HepG2 (cell line): Measurements from ENCODE around the gene PURB. TPM values are rescaled to one million over a fixed set of nuclear protein-coding genes. Genes with fewer than 3 reads are reported as not detected.
"Not testable (repeated sequence)": the region's sequence is repeated elsewhere in the genome, so short reads cannot be mapped to it uniquely, and the experiment has no call there.

Experiments used
- ATAC-seq: fragments of 200-7000 bp; cut with Tn5 transposase; 3 replicates; pipeline ENCODE4 v1.9.1; 2020; ENCODE audit warnings: mild to moderate bottlenecking, moderate library complexity
- BruUV-seq: library from RNA; stranded (reverse); fragments of 400-500 nt; replicated peaks from 2 replicates; lab custom pipeline; 2021; lab: Mats Ljungman, UMichigan
- CTCF ChIA-PET: fragments of 300-600 bp; formaldehyde crosslinking; extraction: SDS; loops from one replicate; lab custom pipeline; 2021; ENCODE audit warnings: low total read pairs, inconsistent platforms, low intra/inter-chr PET ratio; lab: Yijun Ruan, JAX
- POLR2A ChIA-PET: fragments of 350-600 bp; sonication (Branson Sonifier 250); formaldehyde crosslinking; loops from one replicate; lab custom pipeline; 2020; ENCODE audit warnings: antibody characterized with exemption, inconsistent platforms; lab: Yijun Ruan, JAX
- DNase-seq: peaks from one replicate; pipeline ENCODE4 v3.0.0-alpha.2; 2015; ENCODE audit warnings: low spot score
- FAIRE-seq: peaks from 3 replicates; lab custom pipeline; 2011; peaks lifted over from hg19 to GRCh38; lab: Jason Lieb, UNC
- H2AFZ ChIP-seq: one replicate; pipeline ENCODE4 v1.6.1; 2011; ENCODE audit warnings: low read length, inconsistent platforms
- H3K27ac ChIP-seq: fragments of 300-600 bp; 3 replicates; pipeline ENCODE4 v1.8.0; 2011; ENCODE audit warnings: mixed run types, mild to moderate bottlenecking, mixed read lengths, low read length, inconsistent platforms; ENCODE audit not compliant: insufficient read depth; ENCODE audit errors: extremely low read length
- H3K27me3 ChIP-seq, 2 experiments: fragments of 200-600 bp in 1 of 2; 2 replicates in 1 of 2; 3 replicates in 1 of 2; pipeline versions ENCODE4 v1.6.0 to v1.8.0; 2011; ENCODE audit warnings: low read length in 2 of 2, mild to moderate bottlenecking in 2 of 2, moderate library complexity in 2 of 2, inconsistent platforms in 1 of 2; ENCODE audit not compliant: insufficient read depth in 2 of 2, control insufficient read depth in 1 of 2
- H3K36me3 ChIP-seq, 2 experiments: fragments of 200-600 bp in 1 of 2; replicated peaks in 1 of 2; 2 replicates in 1 of 2; 3 replicates in 1 of 2; pipeline versions ENCODE4 v1.5.1 to v1.8.0; 2011; ENCODE audit warnings: low read length in 2 of 2, inconsistent platforms in 1 of 2; ENCODE audit not compliant: insufficient read depth in 2 of 2, control insufficient read depth in 1 of 2
- H3K4me1 ChIP-seq: 2 replicates; pipeline ENCODE4 v1.5.1; 2012; ENCODE audit warnings: low read length, inconsistent platforms; ENCODE audit not compliant: insufficient read depth
- H3K4me2 ChIP-seq: 2 replicates; pipeline ENCODE4 v1.6.0; 2011; ENCODE audit warnings: low read depth, low read length, inconsistent platforms
- H3K4me3 ChIP-seq, 3 experiments: fragments of 200-600 bp in 1 of 3; sonication (generic), shearing (Covaris generic) in 1 of 3; replicated peaks in 1 of 3; 2 replicates each; pipeline ENCODE4 v1.5.1; 2011 to 2016; ENCODE audit warnings: low read length in 3 of 3, inconsistent platforms in 2 of 3, low read depth in 2 of 3, mild to moderate bottlenecking in 2 of 3, control low read depth in 1 of 3, mixed read lengths in 1 of 3; ENCODE audit not compliant: insufficient read depth in 1 of 3
- H3K79me2 ChIP-seq: one replicate; pipeline ENCODE4 v1.6.1; 2011; ENCODE audit warnings: low read length, inconsistent platforms; ENCODE audit not compliant: insufficient read depth
- H3K9ac ChIP-seq: 2 replicates; pipeline ENCODE4 v1.6.0; 2011; ENCODE audit warnings: mild to moderate bottlenecking, low read depth, low read length, inconsistent platforms; ENCODE audit not compliant: insufficient read depth
- H3K9me3 ChIP-seq: 2 replicates; pipeline ENCODE4 v1.5.1; 2012; ENCODE audit warnings: mild to moderate bottlenecking, low read length
- H4K20me1 ChIP-seq: 2 replicates; pipeline ENCODE4 v1.6.0; 2011; ENCODE audit warnings: inconsistent platforms, mild to moderate bottlenecking, low read length, moderate library complexity; ENCODE audit not compliant: insufficient read depth
- ZMYM3 ChIP-seq: sonication (generic); formaldehyde crosslinking; IDR thresholded peaks from 2 replicates; pipeline ENCODE4 v1.5.1; 2020; ENCODE audit warnings: mild to moderate bottlenecking, missing genetic modification reagents
- ZNF337 ChIP-seq: sonication (generic); formaldehyde crosslinking; IDR thresholded peaks from 2 replicates; pipeline ENCODE4 v1.5.1; 2020; ENCODE audit warnings: missing genetic modification reagents, low read depth, mild to moderate bottlenecking, borderline replicate concordance
- ZNF770 ChIP-seq: sonication (generic); formaldehyde crosslinking; IDR thresholded peaks from 2 replicates; pipeline ENCODE4 v1.5.0; 2020; ENCODE audit warnings: mild to moderate bottlenecking, missing genetic modification reagents
- WGBS: methylation state at CpG from one replicate; pipeline ENCODE4 v1.1.6; 2017; ENCODE audit warnings: low lambda C conversion rate; 5-methylcytosine and 5-hydroxymethylcytosine counted together
- in situ Hi-C: cut with HindIII; loops from 2 replicates; pipeline ENCODE4 v1.10.0; 2017; ENCODE audit warnings: low pct_unique_long_range_greater_than_20kb; ENCODE audit not compliant: extremely low pct_ligation_motif_present
- intact Hi-C: fragments of 100-400 bp; cut with micrococcal nuclease; formaldehyde crosslinking; loops from one replicate; pipeline ENCODE4 v1.10.0; 2022; ENCODE audit not compliant: unreplicated experiment
- polyA plus RNA-seq, 8 experiments: library from polyadenylated mRNA; depleted of rRNA in 3 of 8; stranded (reverse) in 7 of 8; unstranded in 1 of 8; fragments of >200 nt; fragmentation: Illumina TruSeq in 4 of 8; extraction: Trizol in 4 of 8; gene quantifications; 2 replicates each; pipeline versions ENCODE4 v1.2.1 to v1.2.3, GENCODE V29; 2011 to 2016; ENCODE audit warnings: low read depth in 4 of 8, missing spikeins in 1 of 8, mixed read lengths in 1 of 8; ENCODE audit not compliant: insufficient read depth in 1 of 8
- total RNA-seq, 5 experiments: library from RNA; depleted of rRNA; stranded (reverse); fragments of >200 nt; fragmentation: Illumina TruSeq; extraction: Trizol; gene quantifications; 2 replicates each; pipeline ENCODE4 v1.2.3, GENCODE V29; 2016; ENCODE audit warnings: low read depth in 1 of 5

The PURB gene
- total and polyA plus RNA-seq, 2 of the 13 experiments (the other 11 are each of a cell fraction or from before 2014, with no cell fraction given): 2.3 to 4.3 TPM

GRCh38 chr7:44846390-44846789 is 38.9 kb downstream of the PURB start:
- peaks cover 60% of the 10 kb centered on the region for H3K79me2 ChIP-seq
- in situ Hi-C loops: not testable (repeated sequence)
- peaks cover 40% of the 10 kb centered on the region for H3K4me1 ChIP-seq

GRCh38 chr7:44845451-44845850 is 39.9 kb downstream of the PURB start:
- no peak overlapping the region for H3K27ac ChIP-seq
- H3K27me3 ChIP-seq: no peaks in the 10 kb centered on the region; a peak in 1 of 5 replicates
- TF ChIP-seq ZNF337 (CRISPR knock-in tag): no peak
- H3K79me2 ChIP-seq: peaks cover 68% of the 10 kb centered on the region
- no peak overlapping the region for H3K9ac ChIP-seq
- ChIA-PET CTCF (no interaction called here), POLR2A (no interaction called here)
- H3K9me3 ChIP-seq: no peaks in the 10 kb centered on the region
- H3K4me3 ChIP-seq: peak overlapping the region in 2 of 3 experiments; percentile 85 to 92; a peak in 3 of 6 replicates
- no peak overlapping the region for H2AFZ ChIP-seq
- no TSS peak for BruUV-seq
- FAIRE-seq (no peak), DNase-seq (no peak), ATAC-seq (no peak)
- in situ Hi-C loops: no loop called here
- H3K36me3 ChIP-seq: peaks cover 5 to 28% of the 10 kb centered on the region in 2 experiments
- H3K4me1 ChIP-seq: peaks cover 40% of the 10 kb centered on the region
- H4K20me1 ChIP-seq: peaks cover 20% of the 10 kb centered on the region
- peak overlapping the region; percentile 69 for H3K4me2 ChIP-seq
- intact Hi-C loops: no loop called here

More at GRCh38 chr7:44846390-44846789, 38.9 kb downstream of the PURB start:
- Histone ChIP-seq H3K27ac (peak overlapping the region; percentile 83), H3K4me2 (peak overlapping the region; percentile 69), H3K9ac (peak overlapping the region; percentile 91), H3K4me3 (peak overlapping the region; percentile 64 to 92 (median 85)), H4K20me1 (peaks cover 20% of the 10 kb centered on the region), H3K36me3 (peaks cover 2 to 20% of the 10 kb centered on the region in 2 experiments; a peak in 2 of 5 replicates)
- DNase-seq, ATAC-seq, CTCF ChIA-PET, H2AFZ ChIP-seq, H3K27me3 ChIP-seq, FAIRE-seq, H3K9me3 ChIP-seq, intact Hi-C loops, BruUV-seq: not testable (repeated sequence)
- 7% methylated on average over 11 of the region's 11 CpGs for WGBS
- TF ChIP-seq ZNF770 (CRISPR knock-in tag) (peak; percentile 83), ZMYM3 (CRISPR knock-in tag) (0 out of 2 replicates have a peak, but pooled peaks have one; percentile 51)
- POLR2A ChIA-PET: interaction anchor here (0.7 to 2.9 kb wide), 6 partner anchors 16 to 264 kb away, joined by 3 to 20 read pairs (median 12); partner anchors contain the start of genes PURB and TMED4
